Body of pancreas (tissue), 4 donors: ENCODE measurements around the gene CENPM. TPM values are rescaled to one million over a fixed set of nuclear protein-coding genes. Genes with fewer than 3 reads are reported as not detected.

ENCODE experiments used
- ATAC-seq: fragments of 150-250 bp; one replicate; pipeline ENCODE4 v1.9.1; 2016
- DNase-seq, 4 donors: peaks; one replicate each; pipeline ENCODE4 v3.0.0-alpha.2; 2019
- H3K27ac ChIP-seq, 4 donors: fragments of 200-600 bp; sonication (generic); 1 replicate in 3 of 4; 2 replicates in 1 of 4; pipeline versions ENCODE4 v1.5.1 to v1.6.1; 2016 to 2019; ENCODE audit warnings: mild to moderate bottlenecking in 1 of 4, mixed read lengths in 1 of 4, moderate library complexity in 1 of 4
- H3K27me3 ChIP-seq, 2 donors: fragments of 200-600 bp; sonication (generic); one replicate each; pipeline ENCODE4 v1.6.0; 2016; ENCODE audit warnings: mild to moderate bottlenecking in 1 of 2
- H3K36me3 ChIP-seq, 2 donors: fragments of 200-600 bp; sonication (generic); replicated peaks in 1 of 2; 2 replicates each; pipeline ENCODE4 v1.5.1; 2016; ENCODE audit warnings: low read depth in 2 of 2; ENCODE audit not compliant: insufficient read depth in 1 of 2
- H3K4me1 ChIP-seq: fragments of 200-600 bp; sonication (generic); one replicate; pipeline ENCODE4 v1.6.0; 2016
- H3K4me3 ChIP-seq, 2 donors: fragments of 200-600 bp; sonication (generic); 1 replicate in 1 of 2; 2 replicates in 1 of 2; pipeline ENCODE4 v1.5.1; 2016 to 2019
- H3K9me3 ChIP-seq, 3 donors: fragments of 200-600 bp; sonication (generic); 1 replicate in 2 of 3; 2 replicates in 1 of 3; pipeline ENCODE4 v1.5.1; 2016
- CTCF ChIP-seq, 7 experiments: fragments of 450-650 bp in 4 of 7; fragments of 200-600 bp in 3 of 7; sonication (generic) in 3 of 7; IDR thresholded peaks; one replicate each; pipeline ENCODE4 v1.5.1; 2016 to 2019; ENCODE audit warnings: antibody characterized with exemption in 7 of 7
- POLR2A ChIP-seq, 3 donors: fragments of 450-650 bp; IDR thresholded peaks; one replicate each; pipeline ENCODE4 v1.6.1; 2016; ENCODE audit warnings: antibody characterized with exemption in 3 of 3, mild to moderate bottlenecking in 2 of 3
- WGBS, 2 donors: methylation state at CpG; one replicate each; pipeline ENCODE4 v1.1.5; 2017; 5-methylcytosine and 5-hydroxymethylcytosine counted together
- intact Hi-C: fragments of 100-400 bp; cut with DNase I; formaldehyde crosslinking; loops from one replicate; pipeline ENCODE4 v1.15.1; 2023
- total RNA-seq, 2 donors: library from RNA; depleted of rRNA; stranded (reverse); fragments of >200 nt; gene quantifications; one replicate each; pipeline ENCODE4 v1.1.0, GENCODE V29; 2016

CENPM gene
- total RNA-seq, 2 donors from 2014 or later = not detected

- H3K27ac ChIP-seq = no peak overlapping the region
- DNase-seq (no peak), ATAC-seq (no peak)
- TF ChIP-seq POLR2A (IDR thresholded peaks at IDR 0.05) = no peak
- peaks cover 0 to 3% of the 10 kb centered on the region in 2 donors for H3K27me3 ChIP-seq
- H3K36me3 ChIP-seq = no peaks in the 10 kb centered on the region
- intact Hi-C loops = no loop called here
- no peaks in the 10 kb centered on the region for H3K9me3 ChIP-seq
- 84 to 92% methylated on average over 13 to 14 of the region's 14 CpGs for WGBS, 2 donors
- H3K4me3 ChIP-seq = no peak overlapping the region
- peaks cover 27% of the 10 kb centered on the region for H3K4me1 ChIP-seq
Observed at GRCh38 chr22:41923595-41924276, 23.2 kb downstream of the CENPM start.

GRCh38 chr22:41922940-41923594, 23.9 kb downstream of the CENPM start:
- Histone ChIP-seq H3K9me3 (no peaks in the 10 kb centered on the region), H3K27me3 (peaks cover 0 to 3% of the 10 kb centered on the region in 2 donors), H3K36me3 (no peaks in the 10 kb centered on the region), H3K4me3 (no peak overlapping the region), H3K4me1 (peaks cover 27% of the 10 kb centered on the region), H3K27ac (no peak overlapping the region)
- DNase-seq = no peak
- TF ChIP-seq CTCF (IDR thresholded peaks at IDR 0.05) (no peak), POLR2A (IDR thresholded peaks at IDR 0.05) (no peak)
- intact Hi-C loops = no loop called here
- ATAC-seq = no peak
- 85% methylated on average over 4 of the region's 4 CpGs for WGBS, 2 donors

GRCh38 chr22:41922328-41922727, 24.6 kb downstream of the CENPM start:
- intact Hi-C loops = no loop called here
- no peak for TF ChIP-seq POLR2A (IDR thresholded peaks at IDR 0.05)
- peaks cover 0 to 3% of the 10 kb centered on the region in 2 donors for H3K27me3 ChIP-seq
- no peak overlapping the region for H3K4me3 ChIP-seq
- ATAC-seq (no peak), DNase-seq (no peak)
- H3K9me3 ChIP-seq = no peaks in the 10 kb centered on the region
- no peak overlapping the region for H3K27ac ChIP-seq
- peaks cover 27% of the 10 kb centered on the region for H3K4me1 ChIP-seq
- H3K36me3 ChIP-seq = no peaks in the 10 kb centered on the region
- 82 to 89% methylated on average over 5 of the region's 5 CpGs for WGBS, 2 donors

- TF ChIP-seq CTCF (IDR thresholded peaks at IDR 0.05) = no peak
- TF ChIP-seq POLR2A (IDR thresholded peaks at IDR 0.05) = no peak
- 55 to 66% methylated on average over 13 to 21 of the region's 21 CpGs for WGBS, 2 donors
- Histone ChIP-seq H3K9me3 (no peaks in the 10 kb centered on the region), H3K27ac (no peak overlapping the region), H3K27me3 (peaks cover 0 to 7% of the 10 kb centered on the region in 2 donors), H3K4me1 (peaks cover 14% of the 10 kb centered on the region), H3K4me3 (no peak overlapping the region), H3K36me3 (no peaks in the 10 kb centered on the region)
- no peak for ATAC-seq
- intact Hi-C loops = no loop called here
- DNase-seq = no peak
Observed at GRCh38 chr22:41920271-41920976, 26.5 kb downstream of the CENPM start.

- DNase-seq = peak; percentile 41 to 63 (median 50)
- intact Hi-C loops = no loop called here
Observed at GRCh38 chr22:41919357-41920224, 27.4 kb downstream of the CENPM start.

More at GRCh38 chr22:41919357-41920224, 27.4 kb downstream of the CENPM start:
- no peak overlapping the region for H3K27ac ChIP-seq
- H3K4me1 ChIP-seq = peaks cover 23% of the 10 kb centered on the region
- 2 to 8% methylated on average over 10 to 51 of the region's 62 CpGs for WGBS, 2 donors
- no peak overlapping the region for H3K4me3 ChIP-seq
- no peaks in the 10 kb centered on the region for H3K36me3 ChIP-seq
- TF ChIP-seq CTCF (IDR thresholded peaks at IDR 0.05) = no peak
- TF ChIP-seq POLR2A (IDR thresholded peaks at IDR 0.05) = no peak
- peak; percentile 54 for ATAC-seq
- H3K27me3 ChIP-seq = peaks cover 0 to 10% of the 10 kb centered on the region in 2 donors
- H3K9me3 ChIP-seq = no peaks in the 10 kb centered on the region
